Upper lobe of left lung (tissue), 6 donors: ENCODE measurements around the gene KIRREL2. TPM values are rescaled to one million over a fixed set of nuclear protein-coding genes. Genes with fewer than 3 reads are reported as not detected.

Experiments
- ATAC-seq, 2 donors: fragments of 200-7000 bp; cut with Tn5 transposase; one replicate each; pipeline ENCODE4 v1.9.1; 2022; ENCODE audit warnings: mild to moderate bottlenecking in 2 of 2, moderate library complexity in 2 of 2; ENCODE audit not compliant: low FRiP score in 2 of 2
- DNase-seq, 2 donors: peaks; one replicate each; pipeline ENCODE4 v3.0.0-alpha.2; 2019 to 2020
- H3K27ac ChIP-seq, 4 donors: fragments of 200-600 bp; sonication (generic); one replicate each; pipeline ENCODE4 v1.5.1; 2016 to 2019
- H3K27me3 ChIP-seq, 4 donors: fragments of 200-600 bp; sonication (generic); one replicate each; pipeline ENCODE4 v1.5.1; 2017 to 2019
- H3K36me3 ChIP-seq, 4 donors: fragments of 200-600 bp; sonication (generic); one replicate each; pipeline ENCODE4 v1.5.1; 2016 to 2019
- H3K4me1 ChIP-seq, 4 donors: fragments of 200-600 bp; sonication (generic); one replicate each; pipeline ENCODE4 v1.5.1; 2018 to 2019
- H3K4me3 ChIP-seq, 4 donors: fragments of 200-600 bp; sonication (generic); one replicate each; pipeline ENCODE4 v1.5.1; 2017 to 2019; ENCODE audit warnings: mild to moderate bottlenecking in 2 of 4, moderate library complexity in 1 of 4
- H3K9me3 ChIP-seq, 4 donors: fragments of 200-600 bp; sonication (generic); one replicate each; pipeline ENCODE4 v1.5.1; 2018 to 2019
- EP300 ChIP-seq, 4 donors: sonication (generic); formaldehyde crosslinking; IDR thresholded peaks; one replicate each; pipeline ENCODE4 v1.5.1; 2017; ENCODE audit warnings: antibody characterized with exemption in 4 of 4, control low read depth in 2 of 4
- POLR2A ChIP-seq, 4 donors: fragments of 450-650 bp; IDR thresholded peaks; one replicate each; pipeline ENCODE4 v1.5.1; 2016 to 2017; ENCODE audit warnings: antibody characterized with exemption in 4 of 4, mild to moderate bottlenecking in 2 of 4
- POLR2AphosphoS5 ChIP-seq, 2 donors: sonication (generic); formaldehyde crosslinking; IDR thresholded peaks; one replicate each; pipeline ENCODE4 v1.5.1; 2017; ENCODE audit warnings: antibody characterized with exemption in 2 of 2
- WGBS, 2 donors: methylation state at CpG; one replicate each; pipeline ENCODE4 v1.1.5; 2017 to 2018; 5-methylcytosine and 5-hydroxymethylcytosine counted together
- total RNA-seq, 6 donors: library from RNA; depleted of rRNA in 4 of 6; stranded (reverse); fragments of >200 nt in 4 of 6; gene quantifications; one replicate each; pipeline versions ENCODE4 v1.1.0 to v1.2.1, GENCODE V29; 2016 to 2021
- TF ChIP-seq, protein P1 (sequence below), 6 experiments: fragments of 450-650 bp in 4 of 6; fragments of 200-600 bp in 2 of 6; sonication (generic) in 2 of 6; IDR thresholded peaks; one replicate each; pipeline ENCODE4 v1.5.1; 2016 to 2019; ENCODE audit warnings: antibody characterized with exemption in 6 of 6
- donor health status: DM: no; HTN: no; CAD: no; lungs with moderate emphysema.
- donor health status: DM: no; HTN: yes; CAD: no; lungs with severe emphysema.

The KIRREL2 gene
- total RNA-seq, 6 donors from 2014 or later: 0.07 TPM; not detected in 5

DNA sequence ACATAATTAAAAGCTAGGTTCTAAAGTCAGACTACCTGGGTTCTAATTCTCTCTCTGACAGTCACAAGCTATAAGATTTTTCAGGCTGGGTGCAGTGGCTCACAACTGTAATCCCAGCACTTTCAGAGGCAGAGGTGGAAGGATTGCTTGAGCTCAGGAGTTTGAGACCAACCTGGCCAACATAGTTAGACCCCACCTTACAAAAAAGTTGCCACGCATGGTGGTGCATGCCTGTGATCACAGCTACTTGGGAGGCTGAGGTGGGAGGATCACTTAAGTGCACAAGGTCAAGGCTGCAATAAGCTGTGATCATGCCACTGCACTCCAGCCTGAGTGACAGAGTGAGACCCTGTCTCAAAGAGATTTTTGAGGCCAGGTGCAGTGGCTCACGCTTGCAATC lies 37.6 kb downstream of the KIRREL2 start:
- TF ChIP-seq EP300 (IDR thresholded peaks at IDR 0.05) (no peak), POLR2A (IDR thresholded peaks at IDR 0.05) (no peak), POLR2AphosphoS5 (IDR thresholded peaks at IDR 0.05) (no peak)
- TF ChIP-seq, protein P1, sequence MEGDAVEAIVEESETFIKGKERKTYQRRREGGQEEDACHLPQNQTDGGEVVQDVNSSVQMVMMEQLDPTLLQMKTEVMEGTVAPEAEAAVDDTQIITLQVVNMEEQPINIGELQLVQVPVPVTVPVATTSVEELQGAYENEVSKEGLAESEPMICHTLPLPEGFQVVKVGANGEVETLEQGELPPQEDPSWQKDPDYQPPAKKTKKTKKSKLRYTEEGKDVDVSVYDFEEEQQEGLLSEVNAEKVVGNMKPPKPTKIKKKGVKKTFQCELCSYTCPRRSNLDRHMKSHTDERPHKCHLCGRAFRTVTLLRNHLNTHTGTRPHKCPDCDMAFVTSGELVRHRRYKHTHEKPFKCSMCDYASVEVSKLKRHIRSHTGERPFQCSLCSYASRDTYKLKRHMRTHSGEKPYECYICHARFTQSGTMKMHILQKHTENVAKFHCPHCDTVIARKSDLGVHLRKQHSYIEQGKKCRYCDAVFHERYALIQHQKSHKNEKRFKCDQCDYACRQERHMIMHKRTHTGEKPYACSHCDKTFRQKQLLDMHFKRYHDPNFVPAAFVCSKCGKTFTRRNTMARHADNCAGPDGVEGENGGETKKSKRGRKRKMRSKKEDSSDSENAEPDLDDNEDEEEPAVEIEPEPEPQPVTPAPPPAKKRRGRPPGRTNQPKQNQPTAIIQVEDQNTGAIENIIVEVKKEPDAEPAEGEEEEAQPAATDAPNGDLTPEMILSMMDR (IDR thresholded peaks at IDR 0.05): no peak
- DNase-seq: no peak
- H3K27ac ChIP-seq: no peak overlapping the region
- no peaks in the 10 kb centered on the region for H3K9me3 ChIP-seq
- no peaks in the 10 kb centered on the region for H3K27me3 ChIP-seq
- 89 to 90% methylated on average over 2 of the region's 2 CpGs for WGBS, 2 donors
- H3K36me3 ChIP-seq: peaks cover 19 to 82% (median 59%) of the 10 kb centered on the region in 4 donors
- peaks cover 10 to 27% (median 11%) of the 10 kb centered on the region in 4 donors for H3K4me1 ChIP-seq
- no peak for ATAC-seq
- no peak overlapping the region for H3K4me3 ChIP-seq

DNA sequence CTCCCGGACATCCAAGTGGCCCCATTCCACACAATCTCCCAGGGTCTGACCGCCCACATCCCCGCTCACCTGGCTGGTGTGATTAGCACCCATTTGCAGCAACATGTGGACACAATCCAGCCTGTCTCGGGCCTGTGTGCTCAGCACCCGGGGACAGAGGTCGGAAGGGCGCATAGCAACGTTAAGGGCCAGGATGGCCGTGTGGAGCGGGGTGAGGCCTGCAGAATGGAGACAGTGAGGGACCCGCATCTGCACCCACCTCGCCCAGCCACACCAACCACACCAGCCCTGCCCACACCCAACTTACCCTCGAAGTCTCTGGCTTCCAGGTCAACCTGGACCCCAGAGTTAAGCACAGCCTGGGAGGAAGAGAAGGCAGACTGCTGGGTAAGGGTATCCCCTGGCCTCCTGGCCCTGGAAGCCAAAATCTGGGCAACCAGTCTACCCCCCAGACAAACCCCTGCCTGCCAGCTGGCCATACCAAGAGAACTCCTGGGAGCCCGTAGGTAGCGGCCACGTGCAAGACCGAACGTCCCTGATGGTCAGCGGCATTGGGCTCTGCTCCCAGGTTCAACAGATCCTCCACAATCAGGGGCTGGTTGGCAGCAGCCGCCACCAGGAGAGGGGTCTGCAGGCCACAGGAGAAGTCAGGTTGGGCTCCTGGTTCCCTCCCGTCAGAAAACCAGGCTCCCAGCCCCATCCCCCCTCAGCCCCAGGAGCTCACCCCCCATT lies 39.4 kb downstream of the KIRREL2 start:
- Histone ChIP-seq H3K27ac (no peak overlapping the region), H3K9me3 (no peaks in the 10 kb centered on the region), H3K36me3 (peaks cover 9 to 65% (median 42%) of the 10 kb centered on the region in 4 donors), H3K27me3 (no peaks in the 10 kb centered on the region), H3K4me3 (no peak overlapping the region), H3K4me1 (peaks cover 12 to 31% (median 15%) of the 10 kb centered on the region in 4 donors)
- ATAC-seq (no peak), DNase-seq (peak in 1 of 2 donors; percentile 45)
- WGBS, 2 donors: 90 to 93% methylated on average over 3 to 21 of the region's 21 CpGs
- TF ChIP-seq POLR2AphosphoS5 (IDR thresholded peaks at IDR 0.05) (no peak), POLR2A (IDR thresholded peaks at IDR 0.05) (no peak)

DNA sequence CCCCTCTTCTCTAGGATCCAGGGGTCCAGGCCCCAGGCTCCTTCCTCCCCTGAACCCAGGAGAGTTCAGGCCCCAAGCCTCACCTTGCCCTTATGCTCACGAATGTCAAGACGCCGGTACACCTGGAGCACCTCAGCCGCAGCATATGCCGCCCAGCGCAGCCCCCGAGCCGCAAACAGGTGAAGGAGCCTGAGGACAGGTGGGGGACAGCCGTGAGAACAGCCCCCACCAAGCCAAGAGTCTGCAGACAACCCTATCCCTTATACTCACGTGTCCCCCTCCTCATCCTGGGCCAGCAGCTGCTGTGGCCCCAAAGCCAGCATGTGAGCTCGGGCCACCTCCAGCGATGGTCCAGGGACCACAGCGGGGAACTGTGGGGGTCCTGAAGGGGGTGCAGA lies 39.9 kb downstream of the KIRREL2 start:
- no peak overlapping the region for H3K4me3 ChIP-seq
- WGBS, 2 donors: 95 to 97% methylated on average over 5 to 12 of the region's 13 CpGs

DNA sequence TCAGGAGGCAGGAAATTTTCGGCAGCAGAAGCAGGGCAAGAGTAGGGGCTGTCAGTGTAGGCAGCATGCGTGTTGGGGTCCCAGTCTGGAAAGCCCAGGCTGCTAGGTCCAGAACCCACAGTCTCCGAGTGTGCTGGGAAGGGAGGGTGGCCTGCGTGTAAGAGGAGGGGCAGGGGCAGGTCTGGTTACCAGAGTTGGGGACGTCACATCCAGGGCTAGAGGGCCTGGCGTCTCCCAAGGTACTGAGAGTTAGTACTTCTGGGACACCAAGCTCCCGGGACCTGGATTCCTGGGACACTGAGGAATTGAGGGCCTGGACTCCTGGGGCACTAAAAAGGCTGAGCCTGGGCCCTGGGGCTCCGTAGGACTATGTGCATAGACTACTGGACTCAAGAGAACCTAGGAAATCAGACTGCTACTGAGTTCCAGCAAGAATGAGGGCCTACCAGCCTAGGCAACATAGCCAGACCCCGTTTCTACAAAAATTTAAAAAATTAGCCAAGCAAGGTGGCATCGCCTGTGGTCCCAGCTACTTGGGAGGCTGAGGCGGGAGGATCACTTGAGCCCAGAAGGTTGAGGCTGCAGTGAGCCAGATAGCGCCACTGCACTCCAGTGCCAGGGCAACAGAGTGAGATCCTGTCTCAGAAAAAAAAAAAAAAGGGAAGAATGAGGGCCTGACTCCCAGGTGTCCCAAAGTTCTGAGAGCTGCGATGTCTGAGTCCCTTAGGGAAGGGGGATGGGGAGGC lies 41.2 kb downstream of the KIRREL2 start:
- peaks cover 17 to 44% (median 24%) of the 10 kb centered on the region in 4 donors for H3K4me1 ChIP-seq
- peak overlapping the region; percentile 60 to 71 (median 66) for H3K4me3 ChIP-seq
- peaks cover 6 to 48% (median 34%) of the 10 kb centered on the region in 4 donors for H3K36me3 ChIP-seq
- TF ChIP-seq EP300 (IDR thresholded peaks at IDR 0.05): no peak
- TF ChIP-seq POLR2AphosphoS5 (IDR thresholded peaks at IDR 0.05): no peak
- TF ChIP-seq, protein P1 (IDR thresholded peaks at IDR 0.05): no peak
- TF ChIP-seq POLR2A (IDR thresholded peaks at IDR 0.05): no peak
- ATAC-seq: no peak
- no peaks in the 10 kb centered on the region for H3K27me3 ChIP-seq
- WGBS, 2 donors: 87 to 92% methylated on average over 11 of the region's 13 CpGs
- H3K9me3 ChIP-seq: no peaks in the 10 kb centered on the region
- peak overlapping the region in 3 of 4 donors; percentile 90 to 93 (median 93) for H3K27ac ChIP-seq
- DNase-seq: no peak

More for the DNA sequence above, 39.9 kb downstream of the KIRREL2 start:
- H3K4me1 ChIP-seq: peaks cover 16 to 37% (median 20%) of the 10 kb centered on the region in 4 donors
- H3K27me3 ChIP-seq: no peaks in the 10 kb centered on the region
- no peak for TF ChIP-seq POLR2AphosphoS5 (IDR thresholded peaks at IDR 0.05)
- TF ChIP-seq, protein P1 (IDR thresholded peaks at IDR 0.05): no peak
- no peak for TF ChIP-seq POLR2A (IDR thresholded peaks at IDR 0.05)
- TF ChIP-seq EP300 (IDR thresholded peaks at IDR 0.05): no peak
- DNase-seq (peak in 1 of 2 donors; percentile 65), ATAC-seq (no peak)
- no peak overlapping the region for H3K27ac ChIP-seq
- peaks cover 9 to 59% (median 41%) of the 10 kb centered on the region in 4 donors for H3K36me3 ChIP-seq
- H3K9me3 ChIP-seq: no peaks in the 10 kb centered on the region

DNA sequence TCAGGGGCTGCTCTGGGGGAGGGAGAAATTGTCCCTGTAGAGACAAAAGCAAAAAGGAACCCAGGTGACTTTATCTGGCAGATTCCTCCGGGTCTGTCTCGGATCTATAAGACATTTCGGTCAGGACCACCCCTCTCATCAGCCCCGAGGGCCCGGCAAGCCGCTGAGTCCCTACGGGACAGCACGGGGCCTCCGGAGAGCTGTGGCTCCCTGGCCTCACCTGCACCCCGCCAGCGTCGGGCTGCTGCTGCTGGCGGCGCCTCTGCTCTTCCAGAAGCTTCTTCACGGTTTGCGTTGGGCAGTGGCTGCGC lies 41.7 kb downstream of the KIRREL2 start:
- H3K4me3 ChIP-seq: peak overlapping the region; percentile 60 to 71 (median 66)
- ATAC-seq (no peak), DNase-seq (no peak)
- 17 to 33% methylated on average over 6 to 7 of the region's 17 CpGs for WGBS, 2 donors
- peak overlapping the region; percentile 81 to 93 (median 92) for H3K27ac ChIP-seq
- no peaks in the 10 kb centered on the region for H3K9me3 ChIP-seq
- TF ChIP-seq POLR2A (IDR thresholded peaks at IDR 0.05) (no peak), POLR2AphosphoS5 (IDR thresholded peaks at IDR 0.05) (no peak), EP300 (IDR thresholded peaks at IDR 0.05) (no peak)
- TF ChIP-seq, protein P1 (IDR thresholded peaks at IDR 0.05): no peak
- peaks cover 21 to 50% (median 28%) of the 10 kb centered on the region in 4 donors for H3K4me1 ChIP-seq
- H3K27me3 ChIP-seq: no peaks in the 10 kb centered on the region
- H3K36me3 ChIP-seq: peaks cover 6 to 42% (median 31%) of the 10 kb centered on the region in 4 donors
